Measurements from ENCODE around the gene TBL1X.

TBL1X gene

DNA sequence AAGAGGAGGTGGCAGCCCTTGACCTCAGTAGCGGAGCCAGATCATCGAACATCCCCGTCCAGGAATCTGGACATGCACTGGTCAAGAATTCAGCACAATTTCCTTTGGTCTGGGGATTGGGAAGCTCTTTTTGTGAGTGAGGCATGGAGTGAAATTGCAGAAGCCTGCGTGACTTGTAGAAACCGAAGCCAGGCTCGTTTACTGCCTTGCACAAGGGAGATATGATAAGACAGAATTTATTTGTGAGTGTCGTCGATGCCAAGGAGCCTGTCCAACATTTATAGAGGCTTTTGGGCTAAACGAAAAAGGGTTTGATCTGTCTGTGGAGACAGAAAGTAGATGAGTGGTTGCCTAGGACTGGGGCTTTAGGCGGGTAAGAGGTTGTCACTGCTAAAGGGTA, 50.6 kb downstream of the TBL1X start:
- no peak for DNase-seq (ENCODE audit: low read depth)
- H3K4me3 ChIP-seq (ENCODE audit: low read length): no peak overlapping the region
- no peak for TF ChIP-seq CTCF (conservative IDR thresholded peaks at IDR 0.05; ENCODE audit: low read length)

GRCh38 chrX:9515973-9516538, 51.2 kb downstream of the TBL1X start:
- DNase-seq (ENCODE audit: low read depth): no peak
- TF ChIP-seq CTCF (conservative IDR thresholded peaks at IDR 0.05; ENCODE audit: low read length): no peak
- no peak overlapping the region for H3K4me3 ChIP-seq (ENCODE audit: low read length)

DNA sequence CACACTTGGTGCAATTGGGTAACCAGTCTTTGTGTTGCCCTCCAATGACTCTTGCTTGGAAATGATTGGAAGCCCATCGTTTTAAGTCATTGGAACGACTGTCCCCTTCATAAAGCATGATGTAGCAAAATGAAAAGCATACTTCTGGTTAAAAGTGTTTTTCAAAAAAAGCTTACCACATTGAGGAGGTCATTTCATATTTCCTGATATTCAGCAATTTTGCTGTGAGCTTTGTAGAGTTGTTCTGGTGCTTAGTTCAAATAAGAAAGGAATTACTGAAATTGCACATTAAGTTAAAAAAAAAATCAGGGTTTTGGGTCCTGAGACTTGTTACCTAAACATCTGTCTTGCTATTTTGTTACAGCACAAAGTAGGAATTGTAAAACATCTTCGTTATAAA, 51.8 kb downstream of the TBL1X start:
- DNase-seq (ENCODE audit: low read depth): no peak
- no peak for TF ChIP-seq CTCF (conservative IDR thresholded peaks at IDR 0.05; ENCODE audit: low read length)
- no peak overlapping the region for H3K4me3 ChIP-seq (ENCODE audit: low read length)

DNA sequence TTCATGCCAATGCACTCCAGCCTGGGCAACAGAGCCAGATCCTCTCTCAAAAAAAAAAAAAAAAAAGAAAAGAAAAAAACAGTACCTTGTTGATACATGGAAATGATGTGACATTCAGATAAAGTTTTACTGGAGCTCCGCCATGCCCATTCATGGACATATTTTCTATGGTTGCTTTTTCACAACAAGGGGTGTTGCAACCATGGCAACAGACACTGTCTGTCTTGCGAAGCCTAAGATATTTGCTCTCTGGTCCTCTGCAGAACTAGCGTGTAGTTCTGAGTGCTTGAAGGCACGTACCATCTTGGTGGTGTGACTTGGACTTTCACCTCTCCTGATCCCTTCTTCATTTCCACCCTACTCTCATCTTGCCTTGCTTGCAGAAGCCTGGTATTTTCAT, 53.2 kb downstream of the TBL1X start:
- TF ChIP-seq CTCF (conservative IDR thresholded peaks at IDR 0.05; ENCODE audit: low read length): no peak
- no peak for DNase-seq (ENCODE audit: low read depth)
- no peak overlapping the region for H3K4me3 ChIP-seq (ENCODE audit: low read length)

GRCh38 chrX:9518889-9519288, 54.0 kb downstream of the TBL1X start:
- no peak for TF ChIP-seq CTCF (conservative IDR thresholded peaks at IDR 0.05; ENCODE audit: low read length)
- no peak overlapping the region for H3K4me3 ChIP-seq (ENCODE audit: low read length)
- DNase-seq (ENCODE audit: low read depth): no peak

DNA sequence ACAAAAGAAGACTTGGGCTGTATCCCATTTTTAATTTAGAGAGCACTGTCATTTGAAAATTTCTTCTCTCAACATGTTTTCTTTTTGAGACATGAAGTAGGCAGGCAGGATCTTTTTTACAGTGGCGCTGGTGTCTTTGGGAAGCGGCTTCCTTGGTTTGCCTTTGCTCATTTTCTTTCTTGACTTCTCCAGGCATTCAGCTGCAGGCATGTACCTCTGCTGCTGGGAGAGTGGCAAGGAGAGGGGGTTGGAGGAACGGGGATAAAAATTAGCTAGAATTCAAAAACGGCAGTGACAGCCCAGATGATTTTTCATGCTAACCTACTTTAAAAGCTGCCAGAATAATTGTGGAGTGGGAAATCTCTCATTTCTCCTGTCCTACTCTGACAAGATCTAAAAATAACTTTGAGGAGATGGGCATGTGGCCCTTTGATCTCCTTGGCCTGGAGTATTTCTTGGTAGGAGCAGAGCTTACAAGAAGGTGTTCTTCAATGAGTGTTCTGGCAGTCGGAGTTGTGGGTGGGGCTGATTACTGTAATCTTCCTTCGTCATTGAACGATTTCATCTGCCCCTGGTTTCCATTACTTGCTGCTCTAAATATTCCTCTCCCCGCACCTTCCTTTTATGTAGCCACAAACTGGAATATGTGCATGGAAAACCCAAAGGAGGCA, 54.8 kb downstream of the TBL1X start:
- no peak overlapping the region for H3K4me3 ChIP-seq (ENCODE audit: low read length)
- peak; percentile 37 for DNase-seq (ENCODE audit: low read depth)

More for the DNA sequence above, 54.8 kb downstream of the TBL1X start:
- no peak for TF ChIP-seq CTCF (conservative IDR thresholded peaks at IDR 0.05; ENCODE audit: low read length)
